ENCODE data around the gene PREX1.

GRCh38 chr20:48732081-48732829 is 95.5 kb downstream of the PREX1 start:
- TF ChIP-seq POLR2A (IDR thresholded peaks at IDR 0.05) (no peak), CTCF (IDR thresholded peaks at IDR 0.05 in 8 of 11, conservative IDR thresholded peaks at IDR 0.05 in 3 of 11) (no peak)

All from spleen (tissue), 7 donors.